Measurements from ENCODE around the gene MAN1A2. TPM values are rescaled to one million over a fixed set of nuclear protein-coding genes. Genes with fewer than 3 reads are reported as not detected.

Gene MAN1A2
- total and polyA plus RNA-seq, 7 donors = 1.8 to 52.8 (median 36.8) TPM

GRCh38 chr1:117362986-117363385 lies 4.3 kb upstream of the MAN1A2 start:
- Histone ChIP-seq H3K9me3 (no peaks in the 10 kb centered on the region), H3K4me1 (peaks cover 0 to 28% (median 26%) of the 10 kb centered on the region in 4 donors), H3K4me3 (no peak overlapping the region), H3K27ac (no peak overlapping the region), H3K36me3 (no peaks in the 10 kb centered on the region), H3K27me3 (no peaks in the 10 kb centered on the region)
- WGBS, 2 donors = 29 to 37% methylated on average over 1 of the region's 1 CpG
- intact Hi-C loops (cut with DNase I) = loop anchor here (10.0 kb wide), 1 partner anchor 242 kb away; the partner anchor contains the start of gene TENT5C
- no peak for DNase-seq
- no peak for TF ChIP-seq EP300 (IDR thresholded peaks at IDR 0.05)

- H3K4me3 ChIP-seq = no peak overlapping the region
- peaks cover 0 to 31% (median 27%) of the 10 kb centered on the region in 4 donors for H3K4me1 ChIP-seq
- H3K36me3 ChIP-seq = no peaks in the 10 kb centered on the region
- no peaks in the 10 kb centered on the region for H3K9me3 ChIP-seq
- no peak for TF ChIP-seq CTCF (IDR thresholded peaks at IDR 0.05)
- no peak for TF ChIP-seq POLR2A (IDR thresholded peaks at IDR 0.05)
- no peak for TF ChIP-seq EP300 (IDR thresholded peaks at IDR 0.05)
- no peak for TF ChIP-seq POLR2AphosphoS5 (IDR thresholded peaks at IDR 0.05)
- 64 to 67% methylated on average over 6 of the region's 6 CpGs for WGBS, 2 donors
- H3K27ac ChIP-seq = peak overlapping the region in 2 of 4 donors; percentile 24 to 43
- intact Hi-C loops (cut with DNase I) = loop anchor here (10.0 kb wide), 1 partner anchor 241 kb away; the partner anchor contains the start of gene TENT5C
- no peaks in the 10 kb centered on the region for H3K27me3 ChIP-seq
- no peak for DNase-seq
Measured at GRCh38 chr1:117363571-117364048, 3.6 kb upstream of the MAN1A2 start.

DNA sequence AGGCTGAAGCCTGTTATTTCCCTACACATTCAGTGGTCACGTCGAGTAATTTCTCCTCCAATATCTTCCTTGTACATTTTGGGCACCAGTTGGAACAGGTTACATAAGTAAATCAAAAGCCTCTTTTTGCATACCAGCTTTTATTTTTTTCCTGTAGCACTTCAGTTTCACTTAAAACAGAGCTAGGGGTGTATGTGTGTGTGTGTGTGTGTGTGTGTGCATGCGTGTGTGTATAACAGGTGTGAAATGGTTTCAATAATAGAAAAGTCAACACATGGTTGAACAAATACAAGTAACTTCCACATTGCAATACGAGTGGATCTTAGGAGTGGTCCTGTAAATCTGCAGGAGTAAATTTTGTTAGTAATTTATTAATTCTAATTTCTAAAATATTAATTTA lies 3.0 kb upstream of the MAN1A2 start:
- H3K27ac ChIP-seq = peak overlapping the region in 2 of 4 donors; percentile 24 to 43
- H3K36me3 ChIP-seq = no peaks in the 10 kb centered on the region
- DNase-seq = no peak
- TF ChIP-seq POLR2AphosphoS5 (IDR thresholded peaks at IDR 0.05) = no peak
- intact Hi-C loops (cut with DNase I) = loop anchor here (10.0 kb wide), 1 partner anchor 241 kb away; the partner anchor contains the start of gene TENT5C
- H3K9me3 ChIP-seq = no peaks in the 10 kb centered on the region
- no peaks in the 10 kb centered on the region for H3K27me3 ChIP-seq
- no peak overlapping the region for H3K4me3 ChIP-seq
- peaks cover 0 to 37% (median 30%) of the 10 kb centered on the region in 4 donors for H3K4me1 ChIP-seq
- 78 to 86% methylated on average over 4 of the region's 4 CpGs for WGBS, 2 donors

GRCh38 chr1:117365350-117366176 lies 1.7 kb upstream of the MAN1A2 start:
- intact Hi-C loops (cut with DNase I) = loop anchor here (2.0 to 10.0 kb wide), 5 partner anchors 239 to 453 kb away; partner anchors contain the start of genes TENT5C, TRIM45 and TTF2
- WGBS, 2 donors = 51 to 53% methylated on average over 8 of the region's 8 CpGs
- peaks cover 0 to 50% (median 43%) of the 10 kb centered on the region in 4 donors for H3K4me1 ChIP-seq
- peak overlapping the region; percentile 97 to 99 (median 98) for H3K27ac ChIP-seq
- no peak for DNase-seq
- H3K9me3 ChIP-seq = no peaks in the 10 kb centered on the region
- H3K4me3 ChIP-seq = peak overlapping the region; percentile 79 to 88 (median 83)
- H3K36me3 ChIP-seq = no peaks in the 10 kb centered on the region
- no peak for TF ChIP-seq CTCF (IDR thresholded peaks at IDR 0.05)
- TF ChIP-seq POLR2AphosphoS5 (IDR thresholded peaks at IDR 0.05) = no peak
- no peak for TF ChIP-seq POLR2A (IDR thresholded peaks at IDR 0.05)
- no peak for TF ChIP-seq EP300 (IDR thresholded peaks at IDR 0.05)
- H3K27me3 ChIP-seq = no peaks in the 10 kb centered on the region

GRCh38 chr1:117366177-117367045 lies 838 bp upstream of the MAN1A2 start:
- 0 to 1% methylated on average over 75 of the region's 75 CpGs for WGBS, 2 donors
- no peaks in the 10 kb centered on the region for H3K27me3 ChIP-seq
- no peaks in the 10 kb centered on the region for H3K36me3 ChIP-seq
- intact Hi-C loops (cut with DNase I) = loop anchor here (2.0 to 10.0 kb wide), 5 partner anchors 238 to 454 kb away; partner anchors contain the start of genes TENT5C, TRIM45 and TTF2
- H3K4me1 ChIP-seq = peaks cover 0 to 59% (median 51%) of the 10 kb centered on the region in 4 donors
- TF ChIP-seq POLR2AphosphoS5 (IDR thresholded peaks at IDR 0.05) = peak; percentile 17 to 77 (median 62)
- TF ChIP-seq POLR2A (IDR thresholded peaks at IDR 0.05) = no peak
- no peak for TF ChIP-seq EP300 (IDR thresholded peaks at IDR 0.05)
- TF ChIP-seq CTCF (IDR thresholded peaks at IDR 0.05) = no peak
- peak overlapping the region; percentile 79 to 88 (median 83) for H3K4me3 ChIP-seq
- H3K9me3 ChIP-seq = no peaks in the 10 kb centered on the region
- peak; percentile 93 for DNase-seq
- H3K27ac ChIP-seq = peak overlapping the region; percentile 97 to 99 (median 98)
